CD8-positive, alpha-beta memory T cell (primary cell): Measurements from ENCODE around the gene ZNF432. TPM values are rescaled to one million over a fixed set of nuclear protein-coding genes. Genes with fewer than 3 reads are reported as not detected.
"Not testable (repeated sequence)": the region's sequence is repeated elsewhere in the genome, so short reads cannot be mapped to it uniquely, and the experiment has no call there.

ENCODE experiments used
- CTCF ChIA-PET: fragments of 350-600 bp; sonication (Branson Sonifier 250); formaldehyde crosslinking; loops from one replicate; lab custom pipeline; 2021; ENCODE audit warnings: antibody characterized with exemption; lab: Charles Lee
- POLR2A ChIA-PET: fragments of 350-600 bp; sonication (Branson Sonifier 250); formaldehyde crosslinking; loops from one replicate; lab custom pipeline; 2021; ENCODE audit warnings: antibody characterized with exemption; lab: Charles Lee
- DNase-seq, 5 donors: peaks; one replicate each; pipeline versions ENCODE4 v3.0.0 to v3.0.0-alpha.2; 2020 to 2022; ENCODE audit warnings: mixed read lengths in 1 of 5
- H3K27ac ChIP-seq: one replicate; pipeline ENCODE4 v1.7.0; 2013; ENCODE audit warnings: low read depth, mild to moderate bottlenecking, low read length, moderate library complexity
- H3K27me3 ChIP-seq: 2 replicates; pipeline ENCODE4 v1.7.0; 2013; ENCODE audit warnings: low read length, mild to moderate bottlenecking; ENCODE audit not compliant: insufficient read depth, poor library complexity, severe bottlenecking
- H3K36me3 ChIP-seq: 2 replicates; pipeline ENCODE4 v1.7.0; 2013; ENCODE audit warnings: mild to moderate bottlenecking, low read length, moderate library complexity; ENCODE audit not compliant: insufficient read depth
- H3K4me1 ChIP-seq: 2 replicates; pipeline ENCODE4 v1.7.0; 2013; ENCODE audit warnings: mild to moderate bottlenecking, low read length, moderate library complexity; ENCODE audit not compliant: insufficient read depth
- H3K4me3 ChIP-seq: 2 replicates; pipeline ENCODE4 v1.7.0; 2013; ENCODE audit warnings: mild to moderate bottlenecking, low read length
- H3K9me3 ChIP-seq: 2 replicates; pipeline ENCODE4 v1.7.0; 2013; ENCODE audit warnings: mild to moderate bottlenecking, low read length
- H3K27ac Mint-ChIP-seq, 8 donors: one replicate each; pipeline ENCODE4 v1.8.0; 2020 to 2021; ENCODE audit warnings: mixed read lengths in 8 of 8, mild to moderate bottlenecking in 6 of 8, inconsistent platforms in 3 of 8, moderate library complexity in 3 of 8
- H3K27me3 Mint-ChIP-seq, 2 donors: one replicate each; pipeline ENCODE4 v1.8.0; 2020 to 2021; ENCODE audit warnings: mixed read lengths in 2 of 2, mild to moderate bottlenecking in 1 of 2, moderate library complexity in 1 of 2
- H3K36me3 Mint-ChIP-seq, 3 donors: one replicate each; pipeline ENCODE4 v1.8.0; 2020 to 2021; ENCODE audit warnings: mixed read lengths in 3 of 3, inconsistent platforms in 1 of 3, mild to moderate bottlenecking in 1 of 3
- H3K4me1 Mint-ChIP-seq, 3 donors: one replicate each; pipeline ENCODE4 v1.8.0; 2020 to 2021; ENCODE audit warnings: mixed read lengths in 3 of 3, inconsistent platforms in 1 of 3, mild to moderate bottlenecking in 1 of 3
- H3K4me3 Mint-ChIP-seq, 7 donors: one replicate each; pipeline ENCODE4 v1.8.0; 2020 to 2021; ENCODE audit warnings: mixed read lengths in 7 of 7, mild to moderate bottlenecking in 6 of 7, moderate library complexity in 4 of 7, inconsistent platforms in 2 of 7
- H3K9me3 Mint-ChIP-seq, 5 donors: one replicate each; pipeline ENCODE4 v1.8.0; 2020 to 2022; ENCODE audit warnings: mixed read lengths in 5 of 5, mild to moderate bottlenecking in 3 of 5, moderate library complexity in 2 of 5, inconsistent platforms in 1 of 5
- polyA plus RNA-seq: library from polyadenylated mRNA; unstranded; fragments of 300-500 nt; fragmentation: Illumina TruSeq; gene quantifications from one replicate; pipeline ENCODE4 v1.2.3, GENCODE V29; 2021
- total RNA-seq, 2 experiments: library from RNA; stranded (reverse); gene quantifications; one replicate each; pipeline ENCODE4 v1.2.3, GENCODE V29; 2021

The ZNF432 gene
- total RNA-seq (10 to 100 TPM; 13.0 to 13.4 TPM), polyA plus RNA-seq (5.8 TPM)

DNA sequence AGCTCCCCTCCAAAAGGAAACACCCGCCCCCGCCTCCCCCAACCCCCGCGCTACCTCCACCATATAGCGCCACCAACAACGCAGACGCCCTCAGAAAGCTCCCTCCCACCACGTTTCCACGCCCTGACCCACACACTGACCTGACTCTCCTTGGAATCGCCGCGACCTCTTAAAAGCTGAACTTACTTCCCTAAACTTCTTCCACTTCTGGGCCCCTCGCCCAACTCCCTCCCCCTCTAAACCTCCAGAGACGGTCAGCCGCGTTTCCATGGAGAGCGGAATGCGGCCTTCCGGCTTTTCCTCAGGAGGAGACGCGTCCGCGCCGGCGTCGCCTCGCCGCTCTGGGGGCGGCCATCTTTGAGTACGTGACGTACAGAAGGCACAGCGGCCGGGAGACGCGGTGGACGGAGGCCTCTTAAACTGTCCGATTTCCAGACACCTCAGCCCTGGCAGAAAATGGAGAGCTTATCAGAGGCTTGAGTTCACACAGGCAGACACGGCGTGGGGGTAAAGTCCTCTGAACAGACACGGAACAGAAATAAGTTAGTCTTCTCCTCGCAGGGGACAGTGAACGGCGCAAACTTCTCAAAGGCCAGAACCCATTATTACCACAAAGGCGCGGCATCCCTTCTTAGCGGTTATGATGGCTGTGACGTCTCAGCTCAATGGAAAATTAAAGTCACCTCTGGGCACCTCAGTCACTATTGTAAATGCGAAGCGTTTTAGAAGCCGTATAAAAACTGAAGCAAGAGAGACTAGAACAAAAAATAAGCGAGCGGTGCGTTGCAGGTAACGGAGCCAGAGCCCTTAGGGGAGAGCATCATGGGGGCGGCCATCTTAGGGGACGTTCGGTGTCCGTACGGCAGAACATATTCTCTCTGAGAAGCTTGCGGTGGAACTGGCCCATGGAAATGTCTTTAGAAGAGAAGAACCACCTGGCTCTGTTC lies at the start of gene ZNF432:
Gene ZNF432, minus strand, starts transcription at position 284 of the 947 bp plus-strand sequence. CDS start 1,970 bp downstream, outside the sequence.
- Histone ChIP-seq H3K27me3 (no peaks in the 10 kb centered on the region), H3K36me3 (peaks cover 17% of the 10 kb centered on the region), H3K4me1 (peaks cover 12% of the 10 kb centered on the region), H3K9me3 (peaks cover 11% of the 10 kb centered on the region), H3K27ac (peak within 1 kb of the TSS; percentile 98), H3K4me3 (peak within 1 kb of the TSS; percentile 92)
- POLR2A ChIA-PET = interaction anchor here (0.5 to 1.9 kb wide), 7 partner anchors 15 to 145 kb away, joined by 3 to 12 read pairs (median 6); partner anchors contain the start of genes PPP2R1A, ZNF614, ZNF615 and ZNF836
- Mint-ChIP-seq H3K36me3 (peaks cover 31 to 65% (median 53%) of the 10 kb centered on the region in 3 donors), H3K4me1 (peaks cover 24 to 45% (median 28%) of the 10 kb centered on the region in 3 donors), H3K27ac (peak within 1 kb of the TSS; percentile 96 to 100 (median 99)), H3K27me3 (peaks cover 0 to 1% of the 10 kb centered on the region in 2 donors), H3K9me3 (peaks cover 26 to 60% (median 45%) of the 10 kb centered on the region in 5 donors), H3K4me3 (peak within 1 kb of the TSS; percentile 93 to 100 (median 97))
- CTCF ChIA-PET = interaction anchor here (0.7 to 1.1 kb wide), 3 partner anchors 15 to 20 kb away, joined by 3 to 5 read pairs (median 3); partner anchors contain the start of gene ZNF614
- peak; percentile 70 to 91 (median 80) for DNase-seq

DNA sequence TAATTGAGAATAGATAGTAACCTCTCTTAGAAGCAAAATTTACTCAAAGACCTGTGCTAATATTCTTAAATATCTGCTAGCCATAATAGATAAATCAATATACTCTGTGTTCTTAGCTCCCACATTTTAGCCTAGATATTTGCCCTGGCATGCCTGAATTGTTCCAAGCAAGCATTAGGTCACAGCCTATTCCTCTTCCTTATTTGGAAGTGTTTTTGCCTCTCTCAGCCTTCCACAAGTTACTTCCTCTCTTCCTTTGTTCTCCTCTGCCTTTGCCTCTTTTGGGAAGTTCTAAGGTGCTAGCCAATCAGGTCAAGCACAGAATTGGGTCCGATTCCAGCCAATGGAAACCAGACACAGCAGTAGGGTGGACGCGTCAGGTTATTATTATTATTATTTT lies 47.8 kb upstream of the ZNF432 start:
- Histone ChIP-seq H3K4me3 (peak overlapping the region; percentile 94), H3K4me1 (peaks cover 14% of the 10 kb centered on the region)
- H3K27ac ChIP-seq, CTCF ChIA-PET, H3K36me3 ChIP-seq, H3K27me3 ChIP-seq, POLR2A ChIA-PET, DNase-seq, H3K9me3 ChIP-seq, H3K27me3 Mint-ChIP-seq: not testable (repeated sequence)
- peaks cover 15 to 61% (median 41%) of the 10 kb centered on the region in 3 donors for H3K36me3 Mint-ChIP-seq
- peaks cover 39 to 49% (median 45%) of the 10 kb centered on the region in 3 donors for H3K4me1 Mint-ChIP-seq
- H3K9me3 Mint-ChIP-seq = peaks cover 22 to 60% (median 44%) of the 10 kb centered on the region in 5 donors
- peak overlapping the region; percentile 32 to 99 (median 98) for H3K4me3 Mint-ChIP-seq
- peak overlapping the region in 1 of 8 donors; percentile 69 for H3K27ac Mint-ChIP-seq

DNA sequence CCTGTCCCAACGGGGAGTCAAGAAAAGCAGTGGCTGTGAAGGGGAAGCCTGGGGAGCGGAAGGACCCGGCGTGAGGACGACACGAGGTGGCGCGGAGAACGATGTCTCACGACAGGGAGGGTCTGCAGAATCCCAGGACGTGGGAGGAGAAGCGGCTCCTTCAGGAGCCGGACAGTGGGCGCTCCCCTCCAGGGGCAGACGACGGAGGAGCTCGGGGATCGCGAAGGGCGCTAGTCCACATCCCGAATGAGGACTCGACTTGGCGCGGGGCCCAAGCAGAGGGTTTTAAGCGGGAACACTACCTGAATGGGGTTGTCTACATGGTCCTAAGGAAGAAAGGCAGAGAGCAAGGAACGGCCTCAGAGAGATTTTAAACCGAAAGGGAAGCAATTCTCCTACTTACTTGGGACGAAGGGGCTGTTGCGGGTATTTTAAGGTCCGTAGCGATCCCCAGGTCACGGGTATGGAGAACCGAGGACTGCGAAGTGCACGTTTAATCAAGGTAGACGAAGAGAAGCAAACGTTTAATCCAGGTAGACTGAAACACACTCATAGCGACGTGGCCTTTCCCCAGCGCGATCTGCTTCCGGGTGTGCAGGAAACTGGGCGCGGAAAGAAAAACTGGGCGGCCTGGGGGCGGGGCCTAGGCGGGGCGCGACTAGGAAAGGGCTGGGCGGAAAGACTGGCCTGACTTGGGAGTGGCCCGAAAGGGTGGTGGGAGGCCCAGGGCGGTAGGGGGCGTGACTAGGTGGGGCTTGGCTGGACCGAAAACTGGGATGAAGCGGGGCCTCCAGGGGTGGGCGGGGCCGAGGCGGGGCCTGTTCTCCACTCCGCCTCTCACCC lies 46.8 kb upstream of the ZNF432 start, which contains the start of gene ZNF841:
Gene ZNF841, minus strand, starts transcription at position 594 of the 843 bp plus-strand sequence. CDS start 10,964 bp downstream, outside the sequence.
- H3K9me3 ChIP-seq = peaks cover 4% of the 10 kb centered on the region
- peaks cover 5% of the 10 kb centered on the region for H3K36me3 ChIP-seq
- ChIA-PET POLR2A (no interaction called here), CTCF (no interaction called here)
- peak; percentile 75 to 87 (median 81) for DNase-seq
- peaks cover 14% of the 10 kb centered on the region for H3K4me1 ChIP-seq
- no peaks in the 10 kb centered on the region for H3K27me3 ChIP-seq
- H3K4me3 ChIP-seq = peak within 1 kb of the TSS; percentile 94
- peaks cover 47 to 58% (median 56%) of the 10 kb centered on the region in 3 donors for H3K4me1 Mint-ChIP-seq
- peak within 1 kb of the TSS; percentile 88 to 99 (median 98) for H3K4me3 Mint-ChIP-seq
- H3K27ac Mint-ChIP-seq = peak within 1 kb of the TSS; percentile 58 to 98 (median 96)
- peaks cover 29 to 69% (median 47%) of the 10 kb centered on the region in 5 donors for H3K9me3 Mint-ChIP-seq
- H3K27me3 Mint-ChIP-seq = peaks cover 5 to 7% of the 10 kb centered on the region in 2 donors
- peaks cover 16 to 72% (median 52%) of the 10 kb centered on the region in 3 donors for H3K36me3 Mint-ChIP-seq
- H3K27ac ChIP-seq = peak within 1 kb of the TSS; percentile 87

DNA sequence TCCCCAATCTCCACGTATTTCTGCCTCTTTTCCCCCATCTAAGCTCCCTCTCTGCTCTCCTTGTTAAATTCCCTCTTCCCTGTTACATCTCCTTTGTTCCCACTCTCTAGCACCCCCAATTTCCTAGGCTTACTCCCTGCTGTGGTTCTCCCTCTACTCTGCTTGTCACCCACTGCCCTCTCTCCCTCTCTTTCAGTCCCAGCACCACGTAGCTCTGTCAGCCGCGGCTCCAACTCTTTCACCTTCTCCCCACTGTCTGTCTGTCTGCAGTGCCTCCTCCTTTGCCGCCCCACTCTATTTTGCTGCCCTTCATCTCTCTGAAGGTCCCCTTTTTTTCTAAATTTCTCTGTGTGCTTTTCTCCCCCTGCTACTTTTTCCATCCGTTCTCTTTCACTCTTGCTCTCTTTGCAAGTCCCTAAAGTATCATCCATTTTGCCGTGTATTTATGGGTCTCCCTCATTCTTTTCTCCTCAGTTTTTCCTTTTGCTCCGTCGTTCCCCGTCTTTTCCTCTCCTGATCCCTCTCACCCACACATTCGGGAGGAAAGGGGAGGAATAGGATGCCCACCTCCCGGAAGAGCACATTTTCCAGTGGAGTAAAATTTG lies 46.0 kb upstream of the ZNF432 start:
- peaks cover 53 to 63% (median 60%) of the 10 kb centered on the region in 3 donors for H3K4me1 Mint-ChIP-seq
- peaks cover 28 to 72% (median 46%) of the 10 kb centered on the region in 5 donors for H3K9me3 Mint-ChIP-seq
- Histone ChIP-seq H3K27me3 (no peaks in the 10 kb centered on the region), H3K9me3 (peaks cover 5% of the 10 kb centered on the region), H3K36me3 (peaks cover 11% of the 10 kb centered on the region), H3K27ac (peak overlapping the region; percentile 87), H3K4me3 (peak overlapping the region; percentile 94), H3K4me1 (peaks cover 14% of the 10 kb centered on the region)
- peaks cover 23 to 75% (median 59%) of the 10 kb centered on the region in 3 donors for H3K36me3 Mint-ChIP-seq
- peak overlapping the region; percentile 88 to 99 (median 98) for H3K4me3 Mint-ChIP-seq
- peak overlapping the region; percentile 58 to 98 (median 94) for H3K27ac Mint-ChIP-seq
- H3K27me3 Mint-ChIP-seq = peaks cover 0 to 2% of the 10 kb centered on the region in 2 donors
- ChIA-PET POLR2A (no interaction called here), CTCF (no interaction called here)
- peak in 1 of 5 donors; percentile 1 for DNase-seq

DNA sequence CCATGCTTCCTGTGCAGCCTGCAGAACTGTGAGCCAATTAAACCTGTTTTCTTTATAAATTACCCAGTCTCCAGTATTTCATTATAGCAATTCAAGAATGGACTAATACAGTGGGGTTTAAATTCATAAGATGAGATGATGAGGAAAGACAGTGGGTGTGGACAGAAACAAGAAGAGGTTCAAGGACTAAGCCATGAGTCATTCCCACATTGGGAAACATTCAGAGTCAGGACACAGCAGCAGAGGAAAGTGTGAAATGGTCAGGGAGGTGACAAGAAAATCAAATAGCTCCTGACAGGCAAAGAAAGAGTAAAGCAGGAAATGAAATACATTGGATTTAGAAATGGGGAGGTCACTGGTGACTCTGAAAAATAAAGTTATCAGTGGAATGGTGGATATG lies 37.8 kb upstream of the ZNF432 start:
- ChIA-PET CTCF (no interaction called here), POLR2A (no interaction called here)
- Mint-ChIP-seq H3K36me3 (peaks cover 70 to 99% (median 98%) of the 10 kb centered on the region in 3 donors), H3K27ac (peak overlapping the region in 2 of 8 donors; percentile 7 to 10), H3K27me3 (peaks cover 0 to 1% of the 10 kb centered on the region in 2 donors), H3K4me3 (peak overlapping the region in 1 of 7 donors; percentile 8), H3K4me1 (peaks cover 12 to 33% (median 28%) of the 10 kb centered on the region in 3 donors), H3K9me3 (peaks cover 21 to 79% (median 34%) of the 10 kb centered on the region in 5 donors)
- DNase-seq = no peak
- Histone ChIP-seq H3K36me3 (peaks cover 33% of the 10 kb centered on the region), H3K27ac (no peak overlapping the region), H3K9me3 (peaks cover 5% of the 10 kb centered on the region), H3K4me1 (no peaks in the 10 kb centered on the region), H3K4me3 (no peak overlapping the region), H3K27me3 (no peaks in the 10 kb centered on the region)

DNA sequence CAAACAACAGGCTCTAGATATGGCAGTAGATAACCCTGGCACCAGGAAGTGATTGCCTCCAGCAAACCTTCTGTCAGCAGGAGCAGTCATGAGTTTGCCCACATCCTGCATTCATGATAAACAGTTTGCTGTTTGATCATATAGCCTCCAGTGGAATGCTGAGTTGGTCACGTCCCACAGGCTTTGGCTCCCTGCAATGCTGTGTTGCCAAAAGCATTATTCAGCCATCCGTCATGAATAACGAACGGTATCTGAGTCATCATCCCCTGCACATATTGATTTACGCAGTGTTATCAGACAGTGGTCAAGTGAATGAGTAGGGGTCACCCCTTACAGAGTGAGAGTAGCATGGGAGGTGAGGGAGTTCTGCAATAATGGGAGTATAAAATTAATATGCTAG lies 21.9 kb upstream of the ZNF432 start:
- no peak overlapping the region for H3K27ac Mint-ChIP-seq
- Histone ChIP-seq H3K27me3 (no peaks in the 10 kb centered on the region), H3K4me3 (no peak overlapping the region), H3K27ac (no peak overlapping the region), H3K9me3 (peaks cover 69% of the 10 kb centered on the region), H3K36me3 (peaks cover 53% of the 10 kb centered on the region), H3K4me1 (no peaks in the 10 kb centered on the region)
- peak overlapping the region in 2 of 7 donors; percentile 39 to 51 for H3K4me3 Mint-ChIP-seq
- no peaks in the 10 kb centered on the region for H3K27me3 Mint-ChIP-seq
- peaks cover 0 to 16% (median 4%) of the 10 kb centered on the region in 3 donors for H3K4me1 Mint-ChIP-seq
- H3K9me3 Mint-ChIP-seq = peaks cover 65 to 100% (median 99%) of the 10 kb centered on the region in 5 donors
- DNase-seq = no peak
- CTCF ChIA-PET = no interaction called here
- POLR2A ChIA-PET = no interaction called here
- peaks cover 74 to 99% (median 96%) of the 10 kb centered on the region in 3 donors for H3K36me3 Mint-ChIP-seq

DNA sequence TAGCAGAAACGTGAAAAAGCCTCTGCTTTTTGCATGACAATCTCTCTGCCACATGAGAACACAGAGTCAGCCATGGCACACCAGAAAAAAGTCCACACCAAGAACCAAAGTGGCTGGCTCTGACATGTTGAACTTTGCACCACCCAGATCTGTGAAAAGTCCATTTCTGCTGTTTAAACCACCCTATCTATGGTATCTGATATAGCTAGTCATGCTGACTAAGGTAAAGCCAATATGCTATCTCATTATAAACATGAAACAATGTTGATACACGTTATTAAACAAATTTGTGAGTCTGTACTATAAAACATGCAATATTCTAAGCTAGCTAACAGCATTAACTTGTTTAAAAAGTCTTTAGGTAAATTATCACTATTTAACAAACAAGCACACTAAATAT lies 21.0 kb upstream of the ZNF432 start:
- Histone ChIP-seq H3K36me3 (peaks cover 48% of the 10 kb centered on the region), H3K4me3 (no peak overlapping the region), H3K4me1 (no peaks in the 10 kb centered on the region), H3K9me3 (peaks cover 71% of the 10 kb centered on the region), H3K27me3 (no peaks in the 10 kb centered on the region), H3K27ac (no peak overlapping the region)
- Mint-ChIP-seq H3K4me1 (peaks cover 0 to 10% (median 4%) of the 10 kb centered on the region in 3 donors), H3K36me3 (peaks cover 69 to 99% (median 95%) of the 10 kb centered on the region in 3 donors), H3K27ac (no peak overlapping the region), H3K4me3 (no peak overlapping the region), H3K27me3 (no peaks in the 10 kb centered on the region), H3K9me3 (peaks cover 62 to 100% (median 99%) of the 10 kb centered on the region in 5 donors)
- CTCF ChIA-PET = no interaction called here
- POLR2A ChIA-PET = no interaction called here
- DNase-seq = no peak
